Measurements from ENCODE around the gene DAGLB.

GRCh38 chr7:6482307-6482706 is 34.6 kb upstream of the DAGLB start:
- no peak for TF ChIP-seq EZH2phosphoT487 (IDR thresholded peaks at IDR 0.05; ENCODE audit: insufficient read depth, low read depth)
- TF ChIP-seq EZH2 (IDR thresholded peaks at IDR 0.05; ENCODE audit: insufficient read depth, poor library complexity, severe bottlenecking): no peak

All from GM23248 (cell line).